ENCODE measurements around the gene DNASE1L2. TPM values are rescaled to one million over a fixed set of nuclear protein-coding genes. Genes with fewer than 3 reads are reported as not detected.

DNASE1L2 gene
- total RNA-seq, 1 donor from 2014 or later: 0.52 TPM

DNA sequence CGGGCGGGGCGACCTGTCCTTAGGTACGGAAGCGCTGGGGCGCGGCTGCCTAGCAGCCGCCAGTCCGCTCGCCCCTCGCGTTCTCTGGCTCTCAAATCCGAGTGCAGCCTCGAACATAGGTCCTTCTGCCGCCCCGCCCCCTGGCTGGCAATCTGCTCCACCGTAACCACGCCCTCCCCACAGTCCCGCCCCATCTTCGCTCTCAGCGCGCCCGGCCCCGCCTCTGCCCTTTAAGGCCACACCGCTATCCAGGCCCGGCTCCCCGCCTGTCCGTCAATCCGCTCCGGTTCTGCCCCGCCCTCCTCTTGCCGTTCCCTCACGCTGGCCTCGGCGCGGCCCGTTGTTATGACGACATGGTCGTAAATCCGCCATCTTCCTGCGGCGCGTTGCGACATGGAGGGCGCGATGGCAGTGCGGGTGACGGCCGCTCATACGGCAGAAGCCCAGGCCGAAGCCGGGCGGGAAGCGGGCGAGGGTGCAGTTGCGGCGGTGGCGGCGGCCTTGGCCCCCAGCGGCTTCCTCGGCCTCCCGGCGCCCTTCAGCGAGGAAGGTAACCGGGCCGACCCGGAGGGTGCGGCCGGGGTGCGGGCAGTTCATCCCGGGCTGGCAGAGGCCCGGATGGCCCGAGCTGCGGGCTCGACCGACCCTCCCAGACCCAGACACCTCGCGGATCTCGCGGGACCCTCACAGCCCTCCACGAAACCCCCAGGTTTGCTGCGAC lies 12.9 kb upstream of the DNASE1L2 start, which contains the start of gene E4F1:
Gene E4F1, plus strand, starts transcription at position 371 of the 721 bp plus-strand sequence. Its CDS starts 23 bp downstream, at position 394.
- peaks cover 13 to 24% (median 24%) of the 10 kb centered on the region in 3 donors for H3K4me1 ChIP-seq (ENCODE audit: control insufficient read depth in 3 of 3, insufficient read depth in 3 of 3, low read length in 3 of 3)
- H3K27ac ChIP-seq (ENCODE audit: low read depth, low read length): peak within 1 kb of the TSS; percentile 84
- peak within 1 kb of the TSS; percentile 78 to 86 (median 83) for H3K4me3 ChIP-seq (ENCODE audit: low read length in 3 of 3)
- H3K9me3 ChIP-seq (ENCODE audit: control insufficient read depth in 3 of 3, low read length in 3 of 3): no peaks in the 10 kb centered on the region
- H3K36me3 ChIP-seq (ENCODE audit: control insufficient read depth in 3 of 3, insufficient read depth in 3 of 3, low read length in 3 of 3): peaks cover under 1 to 9% (median 9%) of the 10 kb centered on the region in 3 donors
- H3K9ac ChIP-seq (ENCODE audit: low read depth in 1 of 3, low read length in 3 of 3): peak within 1 kb of the TSS; percentile 87 to 95 (median 93)
- H3K27me3 ChIP-seq (ENCODE audit: control insufficient read depth in 3 of 3, insufficient read depth in 3 of 3, low read length in 3 of 3): no peaks in the 10 kb centered on the region

DNA sequence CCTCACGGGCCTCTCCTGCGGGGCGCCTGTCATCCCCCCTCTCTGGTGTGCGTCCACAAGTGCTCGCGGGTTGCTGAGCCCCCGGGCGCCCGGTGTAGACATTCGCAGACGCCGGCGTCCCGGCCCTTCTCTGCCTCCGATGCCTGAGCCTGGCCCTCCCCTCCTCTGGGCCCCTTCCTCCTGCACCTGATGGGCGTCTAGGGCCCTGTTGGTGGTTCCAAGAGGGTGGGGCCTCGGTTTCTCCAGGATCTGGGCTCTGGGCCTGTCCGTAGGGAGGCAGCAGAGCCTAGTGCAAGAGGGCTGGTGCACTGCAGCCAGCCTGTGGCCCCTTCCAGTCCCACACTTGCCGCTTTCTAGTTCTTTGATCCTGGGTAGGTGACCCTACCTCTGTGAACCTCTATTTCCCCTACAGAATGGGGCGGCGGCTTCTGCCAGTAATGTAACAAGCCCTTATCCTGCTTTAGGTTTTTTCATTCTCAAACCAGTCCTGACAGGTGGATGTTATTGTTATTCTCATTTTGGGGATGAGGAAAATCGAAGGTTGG lies 12.2 kb upstream of the DNASE1L2 start:
- H3K4me3 ChIP-seq (ENCODE audit: low read length in 3 of 3): peak overlapping the region; percentile 78 to 86 (median 83)
- H3K36me3 ChIP-seq (ENCODE audit: control insufficient read depth in 3 of 3, insufficient read depth in 3 of 3, low read length in 3 of 3): peaks cover 6 to 15% (median 15%) of the 10 kb centered on the region in 3 donors
- H3K9ac ChIP-seq (ENCODE audit: low read depth in 1 of 3, low read length in 3 of 3): peak overlapping the region; percentile 87 to 95 (median 93)
- peak overlapping the region; percentile 84 for H3K27ac ChIP-seq (ENCODE audit: low read depth, low read length)
- H3K27me3 ChIP-seq (ENCODE audit: control insufficient read depth in 3 of 3, insufficient read depth in 3 of 3, low read length in 3 of 3): no peaks in the 10 kb centered on the region
- no peaks in the 10 kb centered on the region for H3K9me3 ChIP-seq (ENCODE audit: control insufficient read depth in 3 of 3, low read length in 3 of 3)
- H3K4me1 ChIP-seq (ENCODE audit: control insufficient read depth in 3 of 3, insufficient read depth in 3 of 3, low read length in 3 of 3): peaks cover 13 to 24% (median 24%) of the 10 kb centered on the region in 3 donors

DNA sequence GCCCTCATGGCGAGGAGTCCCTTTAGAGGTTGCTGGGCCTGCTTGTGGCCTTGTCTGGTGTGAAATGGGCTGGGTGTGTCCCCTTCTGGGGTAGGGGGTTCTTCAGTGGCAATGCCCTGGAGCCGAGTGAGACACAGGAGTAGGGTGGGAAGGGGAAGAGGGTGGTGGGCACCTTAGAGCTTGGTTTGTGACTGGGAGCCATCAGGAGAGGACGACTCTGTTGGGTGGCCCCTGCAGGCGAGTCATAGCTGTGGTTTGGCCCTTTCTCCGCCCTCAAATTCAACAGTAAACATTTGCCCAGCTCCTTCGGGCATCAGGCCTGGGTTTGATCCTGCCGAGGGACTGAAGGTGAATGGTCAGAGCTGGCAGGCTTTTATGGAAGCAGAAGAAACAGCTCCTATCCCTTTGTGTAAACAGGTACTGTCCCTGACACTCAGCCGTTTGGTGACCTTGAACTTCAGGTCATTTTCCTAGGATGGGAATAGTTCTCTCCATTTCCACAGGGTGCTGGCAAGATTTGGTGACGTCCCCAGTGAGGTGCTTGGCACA lies 9.9 kb upstream of the DNASE1L2 start:
- H3K9ac ChIP-seq (ENCODE audit: low read depth in 1 of 3, low read length in 3 of 3): peak overlapping the region in 2 of 3 donors; percentile 33 to 54
- H3K9me3 ChIP-seq (ENCODE audit: control insufficient read depth in 3 of 3, low read length in 3 of 3): no peaks in the 10 kb centered on the region
- no peaks in the 10 kb centered on the region for H3K27me3 ChIP-seq (ENCODE audit: control insufficient read depth in 3 of 3, insufficient read depth in 3 of 3, low read length in 3 of 3)
- H3K27ac ChIP-seq (ENCODE audit: low read depth, low read length): no peak overlapping the region
- H3K4me3 ChIP-seq (ENCODE audit: low read length in 3 of 3): no peak overlapping the region
- H3K4me1 ChIP-seq (ENCODE audit: control insufficient read depth in 3 of 3, insufficient read depth in 3 of 3, low read length in 3 of 3): peaks cover 13 to 24% (median 24%) of the 10 kb centered on the region in 3 donors
- peaks cover 27 to 33% (median 31%) of the 10 kb centered on the region in 3 donors for H3K36me3 ChIP-seq (ENCODE audit: control insufficient read depth in 3 of 3, insufficient read depth in 3 of 3, low read length in 3 of 3)

DNA sequence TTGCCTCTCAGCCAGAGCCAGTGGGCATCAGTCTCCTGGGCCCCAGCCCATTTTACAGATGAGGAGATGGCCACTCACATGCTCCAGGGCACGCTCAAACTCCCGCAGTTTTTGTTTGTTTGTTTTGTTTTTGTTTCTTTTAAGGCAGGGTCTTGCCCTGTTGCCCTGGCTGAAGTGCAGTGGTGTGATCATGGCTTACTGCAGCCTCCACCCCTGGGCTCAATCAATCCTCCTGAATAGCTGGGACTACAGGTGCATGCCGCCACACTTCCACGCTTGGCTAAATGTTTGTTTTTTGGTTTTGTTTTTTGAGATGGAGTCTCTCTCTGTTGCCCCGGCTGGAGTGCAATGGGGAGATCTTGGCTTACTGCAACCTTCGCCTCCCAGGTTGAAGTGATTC lies 9.3 kb upstream of the DNASE1L2 start:
- peaks cover 33 to 38% (median 37%) of the 10 kb centered on the region in 3 donors for H3K36me3 ChIP-seq (ENCODE audit: control insufficient read depth in 3 of 3, insufficient read depth in 3 of 3, low read length in 3 of 3)
- peaks cover 13 to 24% (median 24%) of the 10 kb centered on the region in 3 donors for H3K4me1 ChIP-seq (ENCODE audit: control insufficient read depth in 3 of 3, insufficient read depth in 3 of 3, low read length in 3 of 3)
- H3K27ac ChIP-seq (ENCODE audit: low read depth, low read length): no peak overlapping the region
- no peaks in the 10 kb centered on the region for H3K9me3 ChIP-seq (ENCODE audit: control insufficient read depth in 3 of 3, low read length in 3 of 3)
- H3K27me3 ChIP-seq (ENCODE audit: control insufficient read depth in 3 of 3, insufficient read depth in 3 of 3, low read length in 3 of 3): no peaks in the 10 kb centered on the region
- H3K4me3 ChIP-seq (ENCODE audit: low read length in 3 of 3): no peak overlapping the region
- H3K9ac ChIP-seq (ENCODE audit: low read depth in 1 of 3, low read length in 3 of 3): peak overlapping the region in 1 of 3 donors; percentile 33

DNA sequence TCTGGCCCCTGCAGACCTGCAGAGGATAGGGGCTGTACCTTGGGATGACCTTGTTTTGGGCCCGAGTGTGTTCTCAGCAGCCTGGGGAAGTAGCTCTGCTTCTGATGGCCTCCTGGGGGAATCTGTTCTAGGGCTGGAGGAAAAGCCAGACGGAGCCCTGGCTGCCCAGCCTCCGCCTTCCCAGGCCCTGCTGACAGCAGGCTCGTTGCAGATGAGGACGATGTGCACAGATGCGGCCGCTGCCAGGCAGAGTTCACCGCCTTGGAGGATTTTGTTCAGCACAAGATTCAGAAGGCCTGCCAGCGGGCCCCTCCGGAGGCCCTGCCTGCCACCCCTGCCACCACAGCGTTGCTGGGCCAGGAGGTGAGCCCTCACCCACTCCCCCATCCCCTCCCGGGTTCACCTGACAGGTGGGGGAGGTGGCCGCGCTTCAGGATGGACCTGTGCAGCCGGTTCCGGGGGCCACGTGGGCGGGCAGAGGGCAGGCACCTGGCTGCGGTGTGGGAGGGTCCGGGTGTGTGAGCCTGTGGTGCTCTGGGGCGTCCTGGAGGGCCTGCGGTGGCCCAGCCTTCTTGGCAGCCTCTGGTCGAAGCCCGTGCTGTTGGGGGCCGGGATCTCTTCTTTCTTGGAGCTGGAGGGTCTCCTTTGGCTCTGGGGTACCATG lies 8.0 kb upstream of the DNASE1L2 start:
- Histone ChIP-seq H3K27ac (ENCODE audit: low read depth, low read length) (no peak overlapping the region), H3K36me3 (ENCODE audit: control insufficient read depth in 3 of 3, insufficient read depth in 3 of 3, low read length in 3 of 3) (peaks cover 46 to 51% (median 51%) of the 10 kb centered on the region in 3 donors)

DNA sequence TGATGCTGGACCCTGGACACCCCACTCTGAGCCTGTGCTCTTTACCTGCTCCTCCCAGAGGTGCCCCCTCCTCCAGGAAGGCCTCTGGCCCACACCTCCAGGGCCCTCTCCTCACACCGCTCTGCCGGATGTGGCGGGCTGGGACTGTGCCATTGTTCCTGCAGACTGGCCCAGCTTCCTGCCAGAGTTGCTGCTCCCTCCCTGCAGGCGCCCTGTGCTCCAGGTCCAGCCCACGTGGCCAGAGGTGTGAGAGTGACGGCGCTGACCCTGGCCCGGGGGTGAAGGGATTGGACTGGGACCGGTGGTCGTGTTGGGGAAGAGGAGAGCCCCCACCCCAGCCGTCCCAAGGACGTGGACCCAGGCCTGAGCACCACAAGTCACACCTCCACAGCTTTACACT lies 7.2 kb upstream of the DNASE1L2 start:
- Histone ChIP-seq H3K36me3 (ENCODE audit: control insufficient read depth in 3 of 3, insufficient read depth in 3 of 3, low read length in 3 of 3) (peaks cover 54 to 59% (median 59%) of the 10 kb centered on the region in 3 donors), H3K9me3 (ENCODE audit: control insufficient read depth in 3 of 3, low read length in 3 of 3) (no peaks in the 10 kb centered on the region), H3K9ac (ENCODE audit: low read depth in 1 of 3, low read length in 3 of 3) (no peak overlapping the region), H3K27me3 (ENCODE audit: control insufficient read depth in 3 of 3, insufficient read depth in 3 of 3, low read length in 3 of 3) (no peaks in the 10 kb centered on the region), H3K4me3 (ENCODE audit: low read length in 3 of 3) (no peak overlapping the region), H3K4me1 (ENCODE audit: control insufficient read depth in 3 of 3, insufficient read depth in 3 of 3, low read length in 3 of 3) (peaks cover 10 to 19% (median 19%) of the 10 kb centered on the region in 3 donors), H3K27ac (ENCODE audit: low read depth, low read length) (no peak overlapping the region)

More for the DNA sequence above, 8.0 kb upstream of the DNASE1L2 start:
- Histone ChIP-seq H3K9me3 (ENCODE audit: control insufficient read depth in 3 of 3, low read length in 3 of 3) (no peaks in the 10 kb centered on the region), H3K27me3 (ENCODE audit: control insufficient read depth in 3 of 3, insufficient read depth in 3 of 3, low read length in 3 of 3) (no peaks in the 10 kb centered on the region), H3K4me1 (ENCODE audit: control insufficient read depth in 3 of 3, insufficient read depth in 3 of 3, low read length in 3 of 3) (peaks cover 10 to 24% (median 21%) of the 10 kb centered on the region in 3 donors), H3K4me3 (ENCODE audit: low read length in 3 of 3) (no peak overlapping the region), H3K9ac (ENCODE audit: low read depth in 1 of 3, low read length in 3 of 3) (no peak overlapping the region)

DNA sequence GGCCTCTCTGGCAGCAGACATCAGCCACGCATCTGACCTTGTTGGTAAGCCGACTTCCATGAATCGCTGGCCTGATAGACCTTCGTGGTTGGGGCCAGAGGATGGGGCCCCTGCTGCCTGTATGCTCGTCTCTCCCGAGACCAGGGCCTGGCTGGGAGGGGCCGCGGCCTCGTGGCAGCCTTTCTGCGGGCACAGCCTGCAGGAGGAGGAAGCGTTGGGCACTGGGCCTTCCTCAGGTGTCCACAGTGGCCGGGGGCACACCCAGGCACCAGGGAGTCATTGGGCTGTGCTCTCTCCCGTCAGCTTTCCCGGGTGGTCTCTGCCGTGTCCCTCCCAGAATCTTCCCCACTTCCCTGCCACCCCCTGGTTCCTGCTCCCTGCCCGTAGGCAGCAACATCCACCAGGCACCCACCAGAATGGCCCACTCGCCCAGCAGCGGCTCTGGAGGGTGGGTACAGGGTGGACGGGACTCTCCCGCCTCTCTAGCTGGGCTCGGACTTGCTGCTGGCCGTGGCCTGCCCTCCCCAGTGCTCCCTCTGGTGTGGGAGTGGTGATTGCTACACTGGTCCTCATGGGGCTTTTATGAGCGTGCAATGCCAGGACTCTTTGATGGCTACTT lies 6.5 kb upstream of the DNASE1L2 start:
- Histone ChIP-seq H3K4me3 (ENCODE audit: low read length in 3 of 3) (no peak overlapping the region), H3K36me3 (ENCODE audit: control insufficient read depth in 3 of 3, insufficient read depth in 3 of 3, low read length in 3 of 3) (peaks cover 59 to 65% (median 64%) of the 10 kb centered on the region in 3 donors), H3K9ac (ENCODE audit: low read depth in 1 of 3, low read length in 3 of 3) (no peak overlapping the region), H3K27ac (ENCODE audit: low read depth, low read length) (no peak overlapping the region), H3K27me3 (ENCODE audit: control insufficient read depth in 3 of 3, insufficient read depth in 3 of 3, low read length in 3 of 3) (no peaks in the 10 kb centered on the region), H3K9me3 (ENCODE audit: control insufficient read depth in 3 of 3, low read length in 3 of 3) (no peaks in the 10 kb centered on the region), H3K4me1 (ENCODE audit: control insufficient read depth in 3 of 3, insufficient read depth in 3 of 3, low read length in 3 of 3) (peaks cover 4 to 13% (median 13%) of the 10 kb centered on the region in 3 donors)

DNA sequence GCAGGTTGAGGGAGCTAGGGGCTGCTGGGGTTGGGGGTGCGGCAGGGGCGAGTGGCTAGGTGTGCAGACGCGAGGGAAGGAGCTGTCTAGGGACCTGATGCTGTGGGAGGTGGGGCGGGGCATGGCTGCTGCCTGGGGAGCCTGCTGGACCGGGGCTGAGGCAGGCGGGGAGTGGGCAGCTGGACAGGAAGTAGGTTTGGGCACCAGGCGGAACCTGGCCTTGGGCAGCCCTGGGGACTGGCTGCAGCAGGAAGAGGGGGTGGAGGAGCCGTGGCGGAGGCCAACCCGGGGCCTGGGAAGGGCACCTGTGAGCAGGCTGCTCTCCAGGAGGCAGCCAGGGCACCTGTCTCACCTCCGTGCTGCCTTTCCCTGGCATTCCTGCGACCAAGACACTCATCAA lies 5.9 kb upstream of the DNASE1L2 start:
- Histone ChIP-seq H3K4me3 (ENCODE audit: low read length in 3 of 3) (no peak overlapping the region), H3K9me3 (ENCODE audit: control insufficient read depth in 3 of 3, low read length in 3 of 3) (no peaks in the 10 kb centered on the region), H3K27ac (ENCODE audit: low read depth, low read length) (no peak overlapping the region), H3K9ac (ENCODE audit: low read depth in 1 of 3, low read length in 3 of 3) (no peak overlapping the region), H3K27me3 (ENCODE audit: control insufficient read depth in 3 of 3, insufficient read depth in 3 of 3, low read length in 3 of 3) (peaks cover 0 to 3% (median 2%) of the 10 kb centered on the region in 3 donors), H3K4me1 (ENCODE audit: control insufficient read depth in 3 of 3, insufficient read depth in 3 of 3, low read length in 3 of 3) (peaks cover 0 to 8% (median 8%) of the 10 kb centered on the region in 3 donors), H3K36me3 (ENCODE audit: control insufficient read depth in 3 of 3, insufficient read depth in 3 of 3, low read length in 3 of 3) (peaks cover 63 to 71% (median 70%) of the 10 kb centered on the region in 3 donors)

Measured in skeletal muscle tissue (tissue), 4 donors.